SK-N-MC (cell line): ENCODE data around the gene STK32B.
"Not testable (repeated sequence)": the region's sequence is repeated elsewhere in the genome, so short reads cannot be mapped to it uniquely, and the experiment has no call there.

Source experiments
- DNase-seq: peaks from one replicate; pipeline ENCODE4 v3.0.0-alpha.2; 2011; ENCODE audit warnings: low read depth, low spot score
- H3K27ac ChIP-seq: fragments of 200-600 bp; sonication (generic); 2 replicates; pipeline ENCODE4 v1.5.1; 2016; ENCODE audit warnings: mixed run types
- H3K36me3 ChIP-seq: fragments of 200-600 bp; sonication (generic); 2 replicates; pipeline ENCODE4 v1.6.1; 2017; ENCODE audit warnings: antibody characterized with exemption, low read length, mixed read lengths; ENCODE audit not compliant: insufficient read depth
- H3K4me3 ChIP-seq: fragments of 200-600 bp; sonication (generic); 2 replicates; pipeline ENCODE4 v1.5.1; 2016
- H3K9ac ChIP-seq: fragments of 200-600 bp; sonication (generic); 2 replicates; pipeline ENCODE4 v1.8.0; 2017; ENCODE audit warnings: mixed run types, mixed read lengths; ENCODE audit not compliant: insufficient read length
- H3K9me3 ChIP-seq: fragments of 200-600 bp; sonication (generic); 2 replicates; pipeline ENCODE4 v1.6.1; 2017; ENCODE audit warnings: low read depth, mild to moderate bottlenecking, antibody characterized with exemption, low read length, moderate library complexity, mixed read lengths
- EZH2 ChIP-seq: fragments of 200-600 bp; sonication (generic); IDR thresholded peaks from one replicate; pipeline ENCODE4 v1.6.1; 2017; ENCODE audit warnings: antibody characterized with exemption
- FOXP2 ChIP-seq: optimal IDR thresholded peaks from 2 replicates; pipeline ENCODE3; 2011; ENCODE audit warnings: mild to moderate bottlenecking, moderate library complexity; ENCODE audit not compliant: insufficient read depth; ENCODE audit errors: extremely low read length, control extremely low read depth
- POLR2AphosphoS5 ChIP-seq: IDR thresholded peaks from 2 replicates; pipeline ENCODE4 v1.6.1; 2012; ENCODE audit warnings: mild to moderate bottlenecking, low read depth, low read length, borderline replicate concordance

The STK32B gene

GRCh38 chr4:5433196-5433595 is 381.9 kb downstream of the STK32B start:
- Histone ChIP-seq H3K9me3 (no peaks in the 10 kb centered on the region), H3K27ac (no peak overlapping the region), H3K9ac (no peak overlapping the region), H3K36me3 (no peaks in the 10 kb centered on the region), H3K4me3 (no peak overlapping the region)
- TF ChIP-seq EZH2 (no peak), POLR2AphosphoS5 (no peak), FOXP2 (no peak)
- no peak for DNase-seq

- DNase-seq: no peak
- Histone ChIP-seq H3K4me3 (no peak overlapping the region), H3K36me3 (no peaks in the 10 kb centered on the region), H3K9ac (no peak overlapping the region), H3K9me3 (no peaks in the 10 kb centered on the region), H3K27ac (no peak overlapping the region)
- TF ChIP-seq EZH2: no peak
- no peak for TF ChIP-seq FOXP2
- no peak for TF ChIP-seq POLR2AphosphoS5
These were observed 383.9 kb downstream of the STK32B start for GRCh38 chr4:5435201-5435600.

GRCh38 chr4:5435823-5436222 is 384.5 kb downstream of the STK32B start:
- DNase-seq: no peak
- Histone ChIP-seq H3K27ac (no peak overlapping the region), H3K36me3 (no peaks in the 10 kb centered on the region), H3K4me3 (no peak overlapping the region), H3K9ac (no peak overlapping the region), H3K9me3 (no peaks in the 10 kb centered on the region)
- TF ChIP-seq POLR2AphosphoS5: no peak
- no peak for TF ChIP-seq EZH2
- no peak for TF ChIP-seq FOXP2

- H3K27ac ChIP-seq, DNase-seq, H3K36me3 ChIP-seq, H3K4me3 ChIP-seq, H3K9me3 ChIP-seq, H3K9ac ChIP-seq: not testable (repeated sequence)
These were observed 392.9 kb downstream of the STK32B start for GRCh38 chr4:5443976-5444802.

GRCh38 chr4:5444918-5445517 is 393.7 kb downstream of the STK32B start:
- Histone ChIP-seq H3K36me3 (no peaks in the 10 kb centered on the region), H3K4me3 (no peak overlapping the region), H3K9ac (no peak overlapping the region), H3K9me3 (no peaks in the 10 kb centered on the region), H3K27ac (no peak overlapping the region)
- no peak for DNase-seq
- TF ChIP-seq FOXP2: no peak
- TF ChIP-seq POLR2AphosphoS5: no peak
- TF ChIP-seq EZH2: no peak

GRCh38 chr4:5446595-5447226 is 395.4 kb downstream of the STK32B start:
- Histone ChIP-seq H3K4me3 (no peak overlapping the region), H3K9me3 (no peaks in the 10 kb centered on the region), H3K27ac (no peak overlapping the region), H3K9ac (no peak overlapping the region), H3K36me3 (no peaks in the 10 kb centered on the region)
- no peak for DNase-seq
- no peak for TF ChIP-seq FOXP2
- no peak for TF ChIP-seq EZH2
- no peak for TF ChIP-seq POLR2AphosphoS5

GRCh38 chr4:5447755-5448154 is 396.5 kb downstream of the STK32B start:
- Histone ChIP-seq H3K9ac (no peak overlapping the region), H3K27ac (no peak overlapping the region), H3K9me3 (no peaks in the 10 kb centered on the region), H3K36me3 (no peaks in the 10 kb centered on the region), H3K4me3 (no peak overlapping the region)
- TF ChIP-seq POLR2AphosphoS5 (no peak), FOXP2 (no peak), EZH2 (no peak)
- DNase-seq: peak; percentile 18

GRCh38 chr4:5448221-5448620 is 396.9 kb downstream of the STK32B start:
- Histone ChIP-seq H3K27ac (no peak overlapping the region), H3K36me3 (no peaks in the 10 kb centered on the region), H3K9ac (no peak overlapping the region), H3K9me3 (no peaks in the 10 kb centered on the region), H3K4me3 (no peak overlapping the region)
- TF ChIP-seq POLR2AphosphoS5: no peak
- TF ChIP-seq EZH2: no peak
- TF ChIP-seq FOXP2: no peak
- no peak for DNase-seq
